IPS-18a (cell line): ENCODE measurements around the gene RASSF10.

Experiments used
- H3K27ac ChIP-seq: one replicate; pipeline ENCODE4 v1.5.1; 2013; ENCODE audit warnings: low read length
- H3K27me3 ChIP-seq: one replicate; pipeline ENCODE4 v1.6.1; 2013; ENCODE audit warnings: mild to moderate bottlenecking, low read length; ENCODE audit not compliant: control insufficient read depth, insufficient read depth
- H3K36me3 ChIP-seq: one replicate; pipeline ENCODE4 v1.6.1; 2013; ENCODE audit warnings: low read depth, low read length; ENCODE audit not compliant: control insufficient read depth
- H3K4me1 ChIP-seq: one replicate; pipeline ENCODE4 v1.6.1; 2013; ENCODE audit warnings: low read depth, low read length; ENCODE audit not compliant: control insufficient read depth
- H3K4me3 ChIP-seq: one replicate; pipeline ENCODE4 v1.5.1; 2013; ENCODE audit warnings: low read length
- H3K9ac ChIP-seq: one replicate; pipeline ENCODE4 v1.6.1; 2013; ENCODE audit warnings: mild to moderate bottlenecking, low read length, moderate library complexity
- H3K9me3 ChIP-seq: one replicate; pipeline ENCODE4 v1.6.1; 2013; ENCODE audit warnings: low read depth, low read length; ENCODE audit not compliant: control insufficient read depth

RASSF10 gene

DNA sequence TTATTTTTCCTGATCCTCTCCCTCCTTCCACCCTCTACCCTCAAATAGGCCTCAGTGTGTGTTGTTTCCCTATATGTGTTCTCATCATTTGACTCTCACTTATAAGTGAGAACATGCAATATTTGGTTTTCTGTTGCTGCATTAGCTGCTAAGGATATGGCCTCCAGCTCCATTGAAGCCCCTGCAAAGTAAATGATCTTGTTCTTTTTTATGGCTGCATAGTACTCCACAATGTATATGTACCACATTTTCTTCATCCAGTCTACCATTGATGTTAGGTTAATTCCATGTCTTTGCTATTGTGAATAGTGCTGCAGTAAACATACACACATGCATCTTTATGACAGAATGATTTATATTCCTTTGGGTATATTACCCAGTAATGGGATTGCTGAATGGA is 13.3 kb upstream of the RASSF10 start:
- Histone ChIP-seq H3K4me1 (peaks cover 4% of the 10 kb centered on the region), H3K27ac (no peak overlapping the region), H3K9me3 (no peaks in the 10 kb centered on the region), H3K9ac (no peak overlapping the region), H3K36me3 (no peaks in the 10 kb centered on the region), H3K4me3 (no peak overlapping the region), H3K27me3 (no peaks in the 10 kb centered on the region)

DNA sequence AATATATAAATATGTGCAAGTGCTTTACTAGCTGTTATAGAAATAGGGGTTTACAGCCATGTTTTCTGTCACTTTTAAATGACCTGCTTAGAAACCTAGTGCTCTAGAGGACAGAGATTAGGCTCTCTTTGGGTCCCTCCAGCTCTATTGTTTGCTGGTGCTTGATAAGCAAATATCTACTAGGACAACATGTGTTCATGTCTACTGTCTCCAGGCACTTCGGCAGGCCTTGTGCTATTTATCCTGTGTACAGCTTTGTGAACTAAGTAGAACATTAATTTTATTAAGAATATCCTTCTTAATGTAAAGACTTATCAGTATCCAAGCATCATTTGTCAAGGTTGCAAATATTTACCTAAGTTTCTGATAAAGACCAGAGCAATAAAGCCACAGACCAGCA is 11.9 kb upstream of the RASSF10 start:
- Histone ChIP-seq H3K36me3 (no peaks in the 10 kb centered on the region), H3K27me3 (no peaks in the 10 kb centered on the region), H3K27ac (no peak overlapping the region), H3K9me3 (no peaks in the 10 kb centered on the region), H3K9ac (no peak overlapping the region), H3K4me3 (no peak overlapping the region), H3K4me1 (peaks cover 4% of the 10 kb centered on the region)

DNA sequence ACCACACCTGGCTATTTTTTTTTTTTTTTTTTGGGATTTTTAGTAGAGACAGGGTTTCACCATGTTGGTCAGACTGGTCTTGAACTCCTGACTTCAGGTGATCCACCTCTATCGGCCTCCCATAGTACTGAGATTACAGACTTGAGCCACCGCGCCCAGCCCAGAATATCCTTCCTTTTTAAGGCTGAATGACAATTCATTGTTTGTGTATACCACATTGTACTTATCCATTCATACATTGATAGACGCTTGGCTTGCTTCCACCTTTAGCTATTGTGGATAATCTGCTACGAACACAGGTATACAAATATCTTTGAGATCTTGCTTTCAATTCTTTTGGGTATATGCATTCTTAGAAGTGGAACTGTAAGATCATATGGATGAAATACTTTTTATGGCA is 10.8 kb upstream of the RASSF10 start:
- no peak overlapping the region for H3K27ac ChIP-seq
- H3K27me3 ChIP-seq = no peaks in the 10 kb centered on the region
- peaks cover 4% of the 10 kb centered on the region for H3K4me1 ChIP-seq
- no peak overlapping the region for H3K9ac ChIP-seq
- no peaks in the 10 kb centered on the region for H3K36me3 ChIP-seq
- no peak overlapping the region for H3K4me3 ChIP-seq
- H3K9me3 ChIP-seq = no peaks in the 10 kb centered on the region

DNA sequence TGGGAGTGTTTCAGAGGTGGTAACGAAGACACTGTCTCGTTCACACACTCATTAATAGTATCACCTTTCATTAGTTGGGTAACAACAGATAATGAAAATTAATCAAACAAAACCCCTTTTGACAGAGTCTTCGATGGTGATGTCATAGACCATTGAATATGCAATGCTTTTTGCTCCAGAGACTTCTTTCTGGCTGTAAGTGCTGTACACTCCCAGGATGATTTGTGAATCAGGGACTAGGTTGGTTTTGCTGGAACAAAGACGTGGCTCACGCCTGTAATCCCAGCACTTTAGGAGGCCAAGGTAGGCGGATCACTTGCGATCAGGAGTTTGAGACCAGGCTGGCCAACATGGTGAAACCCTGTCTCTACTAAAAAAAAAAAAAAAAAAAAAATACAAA is 9.5 kb upstream of the RASSF10 start:
- Histone ChIP-seq H3K4me3 (no peak overlapping the region), H3K27ac (no peak overlapping the region), H3K9ac (no peak overlapping the region), H3K27me3 (no peaks in the 10 kb centered on the region), H3K4me1 (peaks cover 15% of the 10 kb centered on the region), H3K9me3 (no peaks in the 10 kb centered on the region), H3K36me3 (no peaks in the 10 kb centered on the region)

DNA sequence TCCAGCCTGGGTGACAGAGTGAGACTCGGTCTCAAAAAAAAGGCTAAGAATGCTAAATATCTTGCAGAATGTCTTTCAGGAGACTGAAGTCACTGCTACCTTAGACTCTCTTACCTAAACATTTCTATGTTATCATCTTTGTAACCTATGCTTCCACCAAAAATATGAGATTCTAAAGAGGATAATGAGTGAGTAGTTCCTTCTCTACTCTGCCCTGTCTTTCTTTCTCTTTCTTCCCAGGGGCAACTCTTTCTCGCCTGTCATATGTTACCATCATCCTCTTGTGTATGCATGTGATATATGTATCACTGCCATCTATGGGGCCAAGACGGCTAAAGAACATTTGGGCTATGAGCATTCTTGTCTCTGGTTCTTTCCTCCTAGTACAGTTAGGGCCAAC is 9.0 kb upstream of the RASSF10 start:
- H3K36me3 ChIP-seq = no peaks in the 10 kb centered on the region
- H3K9me3 ChIP-seq = no peaks in the 10 kb centered on the region
- peaks cover 15% of the 10 kb centered on the region for H3K4me1 ChIP-seq
- no peaks in the 10 kb centered on the region for H3K27me3 ChIP-seq
- H3K4me3 ChIP-seq = no peak overlapping the region
- H3K27ac ChIP-seq = no peak overlapping the region
- H3K9ac ChIP-seq = no peak overlapping the region

DNA sequence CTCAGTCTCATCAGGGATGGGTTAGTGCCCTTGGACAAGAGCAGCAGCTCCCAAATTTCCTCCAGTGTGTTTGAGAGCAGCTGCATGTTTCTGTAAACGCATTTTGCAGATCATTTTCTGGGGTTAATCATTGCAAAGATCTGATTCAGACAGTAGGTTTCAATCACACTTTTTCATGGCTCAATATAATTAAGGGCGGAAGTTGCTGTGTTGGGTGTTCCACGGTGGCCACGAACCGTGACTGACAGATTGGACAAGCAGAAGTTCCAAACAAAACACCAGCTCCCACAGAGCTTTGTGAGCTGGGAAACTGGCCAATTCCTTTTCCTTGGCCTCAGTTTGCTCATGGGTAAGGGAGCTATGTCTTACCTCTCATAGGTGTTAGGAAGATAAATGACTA is 8.4 kb upstream of the RASSF10 start:
- Histone ChIP-seq H3K27me3 (peaks cover 4% of the 10 kb centered on the region), H3K4me3 (no peak overlapping the region), H3K4me1 (peaks cover 15% of the 10 kb centered on the region), H3K9ac (no peak overlapping the region), H3K9me3 (no peaks in the 10 kb centered on the region), H3K36me3 (no peaks in the 10 kb centered on the region), H3K27ac (no peak overlapping the region)

DNA sequence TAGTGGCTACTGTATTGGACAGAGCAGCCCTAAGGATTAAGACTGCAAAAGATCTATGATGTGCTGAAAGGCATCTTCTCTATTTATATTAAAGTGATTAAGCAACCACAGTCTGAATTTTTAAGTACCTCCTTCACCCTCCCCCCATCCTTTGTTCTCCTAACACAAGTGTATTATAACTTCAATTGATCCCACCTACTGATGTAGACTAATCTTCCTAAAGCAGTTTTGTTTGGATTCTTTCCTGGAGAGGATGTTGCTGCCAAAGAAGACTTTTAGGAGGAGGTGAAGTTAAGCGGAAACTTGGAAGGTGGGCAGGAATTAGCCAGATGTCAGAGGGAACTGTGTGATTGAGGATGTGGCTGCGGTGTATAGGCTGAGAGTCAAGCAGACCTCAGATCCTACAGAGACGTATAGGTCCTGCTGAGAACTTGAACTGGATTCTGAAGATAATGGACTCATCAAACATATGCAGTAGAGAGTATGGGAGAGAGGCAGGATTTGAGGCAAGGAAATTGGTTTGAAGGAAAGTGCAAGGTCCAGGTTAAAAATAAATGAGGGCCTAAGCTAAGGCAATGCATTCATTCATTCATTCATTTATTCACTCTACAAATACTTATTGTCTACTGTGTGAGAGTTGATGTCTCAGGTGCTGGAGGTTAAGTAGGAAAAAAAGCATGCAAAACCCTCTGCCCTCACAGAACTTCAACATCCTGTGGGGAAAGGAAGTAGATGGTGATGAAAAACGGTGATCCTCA is 5.2 kb upstream of the RASSF10 start:
- no peaks in the 10 kb centered on the region for H3K36me3 ChIP-seq

DNA sequence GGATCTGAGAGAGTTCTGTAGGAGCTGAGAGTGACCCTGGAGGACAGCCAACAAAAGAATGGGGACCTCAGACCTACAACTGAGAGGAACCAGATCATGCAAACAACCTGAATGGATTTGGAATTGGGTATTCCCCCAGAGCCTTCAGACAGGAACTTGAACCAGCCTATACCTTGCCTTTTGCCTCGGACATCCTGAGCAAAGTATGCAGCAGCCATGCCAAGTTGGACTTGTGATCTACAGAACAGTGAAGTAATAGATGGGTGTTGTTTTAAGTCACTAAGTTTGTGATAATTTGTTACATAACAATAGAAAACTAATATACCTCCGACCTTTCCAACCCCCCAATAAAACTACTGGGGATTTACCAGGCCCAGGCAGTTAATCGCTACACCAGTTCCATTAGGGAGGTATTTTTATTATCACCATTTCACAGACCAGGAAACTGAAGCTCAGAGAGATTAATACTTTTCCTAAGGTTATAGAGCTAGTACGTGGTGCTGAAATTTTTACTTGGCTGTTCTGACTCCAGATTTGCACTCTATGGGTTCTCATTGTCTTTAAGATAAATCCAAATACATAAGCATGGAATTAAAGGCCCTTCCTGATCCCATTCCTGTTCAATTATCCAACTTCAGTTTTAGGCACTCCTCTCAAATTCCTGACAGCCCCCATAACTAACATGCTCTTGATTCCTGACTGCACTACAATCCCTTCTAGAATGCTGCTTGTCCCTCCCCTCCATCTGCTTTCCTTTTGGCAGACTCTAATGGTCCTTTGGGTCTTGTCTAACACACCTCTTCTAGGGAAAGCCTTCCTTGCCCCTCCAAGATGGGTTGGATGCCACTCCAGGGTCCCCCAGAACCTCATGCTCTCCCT is 1.7 kb upstream of the RASSF10 start:
- no peak overlapping the region for H3K4me3 ChIP-seq

More for the DNA sequence above, 5.2 kb upstream of the RASSF10 start:
- no peak overlapping the region for H3K27ac ChIP-seq
- H3K27me3 ChIP-seq = peaks cover 30% of the 10 kb centered on the region
- no peaks in the 10 kb centered on the region for H3K9me3 ChIP-seq
- H3K4me3 ChIP-seq = no peak overlapping the region
- H3K9ac ChIP-seq = no peak overlapping the region
- peaks cover 33% of the 10 kb centered on the region for H3K4me1 ChIP-seq

DNA sequence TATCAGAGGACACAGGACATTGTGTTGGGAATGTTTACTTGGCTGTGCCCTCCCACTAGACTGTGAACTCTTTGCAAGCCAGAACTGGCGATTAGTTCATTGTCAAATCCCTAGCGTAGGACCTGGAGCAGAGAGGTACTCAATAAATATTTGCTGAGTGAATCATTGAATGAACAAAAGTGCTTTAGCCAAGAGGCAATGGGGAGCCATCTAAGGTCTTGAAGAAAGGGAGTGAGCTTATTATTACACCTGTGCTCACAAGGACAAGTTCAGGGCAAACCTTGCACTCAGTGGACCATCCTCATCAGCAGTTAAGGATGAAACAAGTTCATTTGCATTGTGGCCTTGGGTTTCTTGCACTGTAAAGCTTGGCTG is 1.1 kb upstream of the RASSF10 start:
- Histone ChIP-seq H3K4me3 (peak overlapping the region; percentile 61), H3K9ac (no peak overlapping the region), H3K27me3 (peaks cover 68% of the 10 kb centered on the region)

More for the DNA sequence above, 1.7 kb upstream of the RASSF10 start:
- no peaks in the 10 kb centered on the region for H3K36me3 ChIP-seq
- no peak overlapping the region for H3K27ac ChIP-seq
- peaks cover 62% of the 10 kb centered on the region for H3K27me3 ChIP-seq
- no peak overlapping the region for H3K9ac ChIP-seq
- H3K4me1 ChIP-seq = peaks cover 41% of the 10 kb centered on the region
- no peaks in the 10 kb centered on the region for H3K9me3 ChIP-seq

DNA sequence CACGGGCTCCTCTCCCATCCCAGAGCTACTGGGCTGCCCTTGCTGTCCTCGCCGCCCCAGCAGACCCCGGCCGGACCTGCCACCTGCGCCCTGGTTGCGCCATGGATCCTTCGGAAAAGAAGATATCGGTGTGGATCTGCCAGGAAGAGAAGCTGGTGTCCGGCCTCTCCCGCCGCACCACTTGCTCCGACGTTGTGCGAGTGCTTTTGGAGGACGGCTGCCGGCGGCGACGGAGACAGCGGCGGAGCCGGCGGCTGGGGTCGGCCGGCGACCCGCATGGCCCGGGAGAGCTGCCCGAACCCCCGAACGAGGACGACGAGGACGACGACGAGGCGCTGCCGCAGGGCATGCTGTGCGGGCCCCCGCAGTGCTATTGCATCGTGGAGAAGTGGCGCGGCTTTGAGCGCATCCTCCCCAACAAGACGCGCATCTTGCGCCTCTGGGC is 382 bp downstream of the RASSF10 start:
- Histone ChIP-seq H3K36me3 (no peaks in the 10 kb centered on the region), H3K27ac (no peak overlapping the region), H3K27me3 (peaks cover 75% of the 10 kb centered on the region), H3K4me1 (peaks cover 37% of the 10 kb centered on the region), H3K9me3 (no peaks in the 10 kb centered on the region), H3K4me3 (peak overlapping the region; percentile 61), H3K9ac (no peak overlapping the region)

More for the DNA sequence above, 1.1 kb upstream of the RASSF10 start:
- Histone ChIP-seq H3K9me3 (no peaks in the 10 kb centered on the region), H3K27ac (no peak overlapping the region), H3K4me1 (peaks cover 47% of the 10 kb centered on the region), H3K36me3 (no peaks in the 10 kb centered on the region)

DNA sequence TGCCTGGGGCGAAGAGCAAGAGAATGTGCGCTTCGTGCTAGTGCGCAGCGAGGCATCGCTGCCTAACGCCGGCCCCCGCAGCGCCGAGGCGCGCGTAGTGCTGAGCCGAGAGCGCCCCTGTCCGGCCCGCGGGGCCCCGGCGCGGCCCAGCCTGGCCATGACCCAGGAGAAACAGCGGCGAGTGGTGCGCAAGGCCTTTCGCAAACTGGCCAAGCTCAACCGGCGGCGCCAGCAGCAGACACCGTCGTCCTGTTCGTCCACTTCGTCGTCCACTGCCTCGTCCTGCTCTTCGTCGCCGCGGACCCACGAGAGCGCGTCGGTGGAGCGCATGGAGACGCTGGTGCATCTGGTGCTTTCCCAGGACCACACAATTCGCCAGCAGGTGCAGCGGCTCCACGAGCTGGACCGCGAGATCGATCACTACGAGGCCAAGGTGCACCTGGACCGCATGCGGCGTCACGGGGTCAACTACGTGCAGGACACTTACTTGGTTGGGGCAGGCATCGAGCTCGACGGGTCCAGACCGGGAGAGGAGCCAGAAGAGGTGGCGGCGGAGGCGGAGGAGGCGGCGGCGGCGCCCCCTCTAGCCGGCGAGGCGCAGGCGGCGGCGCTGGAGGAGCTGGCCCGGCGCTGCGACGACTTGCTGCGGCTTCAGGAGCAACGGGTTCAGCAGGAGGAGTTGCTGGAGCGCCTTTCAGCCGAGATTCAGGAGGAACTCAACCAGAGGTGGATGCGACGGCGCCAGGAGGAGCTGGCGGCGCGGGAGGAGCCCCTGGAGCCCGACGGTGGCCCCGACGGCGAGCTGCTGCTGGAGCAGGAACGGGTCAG is 1.0 kb downstream of the RASSF10 start:
- Histone ChIP-seq H3K27me3 (peaks cover 75% of the 10 kb centered on the region), H3K4me1 (peaks cover 37% of the 10 kb centered on the region), H3K9me3 (no peaks in the 10 kb centered on the region), H3K27ac (no peak overlapping the region), H3K9ac (no peak overlapping the region), H3K4me3 (peak overlapping the region; percentile 61), H3K36me3 (no peaks in the 10 kb centered on the region)
